Endodermal cell (in vitro differentiated cells): ENCODE measurements around the gene CRTC3. TPM values are rescaled to one million over a fixed set of nuclear protein-coding genes. Genes with fewer than 3 reads are reported as not detected.
"Not testable (repeated sequence)": the region's sequence is repeated elsewhere in the genome, so short reads cannot be mapped to it uniquely, and the experiment has no call there.

Experiments used
- DNase-seq: peaks from one replicate; pipeline ENCODE4 v3.0.0-alpha.2; 2017
- H3K27ac ChIP-seq: 2 replicates; pipeline ENCODE4 v1.5.1; 2013; ENCODE audit warnings: mild to moderate bottlenecking, low read depth, low read length, moderate library complexity
- H3K27me3 ChIP-seq: 2 replicates; pipeline ENCODE4 v1.6.1; 2013; ENCODE audit warnings: mild to moderate bottlenecking, low read length, moderate library complexity; ENCODE audit not compliant: insufficient read depth, control insufficient read depth, poor library complexity, severe bottlenecking
- H3K36me3 ChIP-seq: 2 replicates; pipeline ENCODE4 v1.7.0; 2013; ENCODE audit warnings: mild to moderate bottlenecking, low read length, moderate library complexity; ENCODE audit not compliant: control insufficient read depth, insufficient read depth
- H3K4me1 ChIP-seq: one replicate; pipeline ENCODE4 v1.7.0; 2013; ENCODE audit warnings: low read length; ENCODE audit not compliant: control insufficient read depth, insufficient read depth
- H3K4me3 ChIP-seq: 2 replicates; pipeline ENCODE4 v1.5.1; 2013; ENCODE audit warnings: mild to moderate bottlenecking, low read length, moderate library complexity
- H3K9ac ChIP-seq: 2 replicates; pipeline ENCODE4 v1.6.1; 2013; ENCODE audit warnings: mild to moderate bottlenecking, low read length, moderate library complexity; ENCODE audit not compliant: poor library complexity, severe bottlenecking; ENCODE audit errors: extremely low read depth
- H3K9me3 ChIP-seq: 2 replicates; pipeline ENCODE4 v1.6.1; 2013; ENCODE audit warnings: mild to moderate bottlenecking, low read length, moderate library complexity; ENCODE audit not compliant: control insufficient read depth
- H3K27ac Mint-ChIP-seq: 2 replicates; pipeline ENCODE4 v1.8.0; 2020; ENCODE audit warnings: mixed read lengths
- H3K27me3 Mint-ChIP-seq: 2 replicates; pipeline ENCODE4 v1.8.0; 2021; ENCODE audit warnings: mild to moderate bottlenecking, mixed read lengths; ENCODE audit not compliant: insufficient read depth
- H3K36me3 Mint-ChIP-seq: 2 replicates; pipeline ENCODE4 v1.8.0; 2020; ENCODE audit warnings: low read depth, mixed read lengths
- H3K4me1 Mint-ChIP-seq: 2 replicates; pipeline ENCODE4 v1.8.0; 2020; ENCODE audit warnings: mixed read lengths
- H3K4me3 Mint-ChIP-seq: 2 replicates; pipeline ENCODE4 v1.8.0; 2020; ENCODE audit warnings: mild to moderate bottlenecking, moderate library complexity, mixed read lengths
- H3K9me3 Mint-ChIP-seq: 2 replicates; pipeline ENCODE4 v1.8.0; 2020; ENCODE audit warnings: mild to moderate bottlenecking, mixed read lengths
- WGBS, 2 experiments: methylation state at CpG; one replicate each; pipeline versions ENCODE4 v1.1.5 to v1.1.7; 2013; ENCODE audit warnings: missing lambda C conversion rate in 2 of 2, mixed read lengths in 1 of 2; ENCODE audit not compliant: insufficient coverage in 1 of 2, insufficient read length in 1 of 2; 5-methylcytosine and 5-hydroxymethylcytosine counted together
- total RNA-seq, 2 donors: library from RNA; stranded (reverse); fragmentation: NEBNext Ultra II Directional in 1 of 2; extraction: Animal tissue kit (Norgen Biotek cat#: 25700) in 1 of 2; gene quantifications; 2 replicates in 1 of 2; 3 replicates in 1 of 2; pipeline ENCODE4 v1.2.1, GENCODE V29; 2021
- TF ChIP-seq, protein P1 (sequence below): fragments of 200-600 bp; sonication (generic); conservative IDR thresholded peaks from 2 replicates; pipeline ENCODE4 v1.5.0; 2021; ENCODE audit warnings: antibody characterized with exemption, mild to moderate bottlenecking

The CRTC3 gene
- total RNA-seq, 2 donors from 2014 or later = 17.3 to 21.9 TPM

DNA sequence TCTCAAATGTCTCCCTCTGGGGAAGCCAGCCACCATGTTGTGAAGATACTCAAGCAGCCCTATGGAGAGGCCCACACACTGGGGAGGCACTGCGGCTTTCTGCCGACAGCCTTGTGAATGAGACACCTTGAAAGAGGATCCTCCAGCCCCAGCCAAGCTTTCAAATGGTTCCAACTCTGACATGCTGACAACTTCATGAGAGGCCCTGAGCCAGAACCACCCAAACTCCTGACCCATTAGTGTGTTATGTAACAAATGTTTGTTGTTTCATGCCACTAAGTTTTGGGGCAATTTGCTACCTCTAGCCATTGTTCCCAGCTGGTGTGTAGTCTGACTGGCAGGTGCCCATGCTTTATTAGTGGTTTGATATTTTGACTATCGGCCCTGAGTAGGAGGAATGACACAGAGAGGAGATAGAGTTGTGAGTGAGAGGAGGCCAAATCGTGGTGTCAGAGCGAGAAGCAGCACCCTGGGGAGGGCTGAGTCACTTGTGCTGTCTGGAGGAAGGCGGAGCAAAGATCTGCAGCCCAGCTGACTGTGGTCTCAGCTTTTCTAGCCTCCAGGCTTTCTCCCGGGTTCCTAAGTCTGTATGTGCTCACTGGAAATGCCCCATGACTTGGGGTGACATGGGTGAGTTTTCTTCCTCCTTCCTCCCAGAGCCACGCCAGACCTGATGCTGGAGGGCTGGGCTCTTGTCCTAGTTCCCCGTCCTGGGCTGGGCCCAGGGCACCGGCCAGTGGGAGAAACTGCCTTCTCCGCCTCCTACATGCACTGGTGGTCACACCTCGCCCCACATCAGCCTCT is 130.7 kb downstream of the CRTC3 start:
- H3K36me3 ChIP-seq = no peaks in the 10 kb centered on the region
- H3K36me3 Mint-ChIP-seq = no peaks in the 10 kb centered on the region
- H3K27ac Mint-ChIP-seq = peak overlapping the region; percentile 5
- no peaks in the 10 kb centered on the region for H3K9me3 ChIP-seq
- peaks cover 8% of the 10 kb centered on the region for H3K4me1 ChIP-seq
- no peaks in the 10 kb centered on the region for H3K9me3 Mint-ChIP-seq
- no peak overlapping the region for H3K27ac ChIP-seq
- H3K4me3 Mint-ChIP-seq = no peak overlapping the region
- peak; percentile 81 for DNase-seq
- WGBS, 2 experiments = 52 to 60% methylated on average over 6 to 12 of the region's 12 CpGs
- no peak overlapping the region for H3K4me3 ChIP-seq
- H3K27me3 ChIP-seq = no peaks in the 10 kb centered on the region
- no peak overlapping the region for H3K9ac ChIP-seq
- H3K4me1 Mint-ChIP-seq = peaks cover 34% of the 10 kb centered on the region
- TF ChIP-seq, protein P1, sequence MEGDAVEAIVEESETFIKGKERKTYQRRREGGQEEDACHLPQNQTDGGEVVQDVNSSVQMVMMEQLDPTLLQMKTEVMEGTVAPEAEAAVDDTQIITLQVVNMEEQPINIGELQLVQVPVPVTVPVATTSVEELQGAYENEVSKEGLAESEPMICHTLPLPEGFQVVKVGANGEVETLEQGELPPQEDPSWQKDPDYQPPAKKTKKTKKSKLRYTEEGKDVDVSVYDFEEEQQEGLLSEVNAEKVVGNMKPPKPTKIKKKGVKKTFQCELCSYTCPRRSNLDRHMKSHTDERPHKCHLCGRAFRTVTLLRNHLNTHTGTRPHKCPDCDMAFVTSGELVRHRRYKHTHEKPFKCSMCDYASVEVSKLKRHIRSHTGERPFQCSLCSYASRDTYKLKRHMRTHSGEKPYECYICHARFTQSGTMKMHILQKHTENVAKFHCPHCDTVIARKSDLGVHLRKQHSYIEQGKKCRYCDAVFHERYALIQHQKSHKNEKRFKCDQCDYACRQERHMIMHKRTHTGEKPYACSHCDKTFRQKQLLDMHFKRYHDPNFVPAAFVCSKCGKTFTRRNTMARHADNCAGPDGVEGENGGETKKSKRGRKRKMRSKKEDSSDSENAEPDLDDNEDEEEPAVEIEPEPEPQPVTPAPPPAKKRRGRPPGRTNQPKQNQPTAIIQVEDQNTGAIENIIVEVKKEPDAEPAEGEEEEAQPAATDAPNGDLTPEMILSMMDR = no peak
- no peaks in the 10 kb centered on the region for H3K27me3 Mint-ChIP-seq

DNA sequence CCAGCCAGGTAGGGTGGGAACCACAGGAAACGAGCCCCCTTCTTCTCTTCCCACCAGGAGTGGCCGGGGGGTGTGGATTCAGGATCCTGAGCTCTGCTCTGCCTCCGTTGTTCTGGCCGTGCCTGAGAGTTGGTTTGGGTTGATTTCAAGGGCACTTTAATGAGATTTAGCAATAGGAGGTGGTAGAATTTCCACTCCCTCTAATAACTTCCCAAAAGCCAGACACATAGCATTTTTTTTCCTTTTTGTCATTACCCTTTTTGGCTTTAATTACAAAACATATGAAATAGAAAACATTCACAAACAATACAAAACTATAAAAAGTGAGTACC is 131.2 kb downstream of the CRTC3 start:
- H3K4me1 ChIP-seq, H3K27ac ChIP-seq, H3K9me3 ChIP-seq, DNase-seq, H3K9me3 Mint-ChIP-seq, H3K36me3 ChIP-seq, H3K9ac ChIP-seq, H3K27me3 Mint-ChIP-seq, H3K27me3 ChIP-seq, H3K4me3 ChIP-seq, H3K36me3 Mint-ChIP-seq, H3K4me3 Mint-ChIP-seq: not testable (repeated sequence)
- WGBS, 2 experiments = 17% methylated on average over 1 of the region's 4 CpGs; no CpG with 5 or more reads in 1 of the 2 experiments
- peak overlapping the region; percentile 5 for H3K27ac Mint-ChIP-seq
- peaks cover 34% of the 10 kb centered on the region for H3K4me1 Mint-ChIP-seq

DNA sequence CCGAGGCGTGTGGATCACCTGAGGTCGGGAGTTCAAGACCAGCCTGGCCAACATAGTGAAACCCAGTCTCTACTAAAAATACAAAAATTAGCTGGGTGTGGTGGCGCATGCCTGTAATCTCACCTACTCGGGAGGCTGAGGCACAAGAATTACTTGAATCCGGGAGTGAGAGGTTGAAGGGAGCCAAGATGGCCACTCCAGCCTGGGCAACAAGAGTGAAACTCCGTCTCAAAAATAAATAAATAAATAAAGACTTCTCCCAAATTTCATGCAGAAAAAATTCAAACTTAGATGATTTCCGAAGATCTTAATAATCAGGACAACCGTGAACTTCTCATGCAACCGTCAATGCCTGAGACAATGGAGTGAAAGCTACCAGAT is 134.3 kb downstream of the CRTC3 start:
- not testable (repeated sequence) for H3K4me3 Mint-ChIP-seq, H3K4me1 ChIP-seq, H3K27ac ChIP-seq, H3K27me3 Mint-ChIP-seq, H3K9me3 ChIP-seq, H3K27me3 ChIP-seq, H3K36me3 Mint-ChIP-seq, H3K4me3 ChIP-seq, H3K27ac Mint-ChIP-seq, DNase-seq, H3K36me3 ChIP-seq, H3K9me3 Mint-ChIP-seq, H3K9ac ChIP-seq
- WGBS, 2 experiments = 95 to 98% methylated on average over 7 to 10 of the region's 10 CpGs
- H3K4me1 Mint-ChIP-seq = peaks cover 22% of the 10 kb centered on the region

DNA sequence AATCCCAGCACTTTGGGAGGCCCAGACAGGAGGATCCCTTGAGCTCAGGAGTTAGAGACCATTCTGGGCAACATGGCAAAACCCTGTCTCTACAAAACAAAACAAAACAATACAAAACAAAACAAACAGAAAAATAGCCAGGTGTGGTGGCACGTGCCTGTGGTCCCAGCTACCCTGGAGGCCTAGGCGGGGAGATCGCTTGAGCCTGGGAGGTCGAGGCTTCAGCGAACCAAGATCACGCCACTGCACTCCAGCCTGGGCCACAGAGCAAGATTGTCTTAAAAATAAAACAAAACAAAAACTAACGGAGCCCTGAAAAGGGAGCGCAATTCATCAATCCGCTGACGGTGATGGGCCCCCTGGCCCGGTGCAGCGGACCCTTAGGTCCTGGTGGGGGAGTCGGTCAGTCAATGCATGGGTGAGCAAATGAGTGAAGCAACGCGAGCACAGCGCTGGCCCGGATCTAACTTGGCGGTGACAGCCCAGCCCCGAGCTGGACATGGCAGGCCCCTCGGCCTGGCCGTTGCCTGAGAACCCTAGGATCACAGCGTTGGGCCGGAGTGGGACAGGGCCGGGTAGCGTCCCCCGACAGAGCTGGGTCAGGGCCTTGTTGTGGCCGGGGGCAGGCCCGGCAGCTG is 135.0 kb downstream of the CRTC3 start:
- Histone ChIP-seq H3K4me1 (peaks cover 8% of the 10 kb centered on the region), H3K9ac (no peak overlapping the region), H3K27me3 (no peaks in the 10 kb centered on the region), H3K4me3 (no peak overlapping the region), H3K36me3 (no peaks in the 10 kb centered on the region), H3K9me3 (no peaks in the 10 kb centered on the region), H3K27ac (no peak overlapping the region)
- Mint-ChIP-seq H3K4me1 (peaks cover 15% of the 10 kb centered on the region), H3K9me3 (no peaks in the 10 kb centered on the region), H3K27me3 (no peaks in the 10 kb centered on the region), H3K27ac (no peak overlapping the region), H3K36me3 (no peaks in the 10 kb centered on the region), H3K4me3 (peak overlapping the region; percentile 42)
- DNase-seq = no peak
- WGBS, 2 experiments = 70 to 78% methylated on average over 25 to 28 of the region's 28 CpGs
- TF ChIP-seq, protein P1 = no peak
